Stimulated activated CD4-positive, alpha-beta T cell treated with anti-CD3 and anti-CD28 coated beads, Interleukin-15, amount 100 ng/mL, for 48 hours (primary cell): ENCODE measurements around the gene ART5.
"Not testable (repeated sequence)": the region's sequence is repeated elsewhere in the genome, so short reads cannot be mapped to it uniquely, and the experiment has no call there.

Experiments
- DNase-seq, 2 donors: peaks; one replicate each; pipeline ENCODE4 v3.0.0-alpha.2; 2020; ENCODE audit warnings: low read depth in 2 of 2

The ART5 gene

DNA sequence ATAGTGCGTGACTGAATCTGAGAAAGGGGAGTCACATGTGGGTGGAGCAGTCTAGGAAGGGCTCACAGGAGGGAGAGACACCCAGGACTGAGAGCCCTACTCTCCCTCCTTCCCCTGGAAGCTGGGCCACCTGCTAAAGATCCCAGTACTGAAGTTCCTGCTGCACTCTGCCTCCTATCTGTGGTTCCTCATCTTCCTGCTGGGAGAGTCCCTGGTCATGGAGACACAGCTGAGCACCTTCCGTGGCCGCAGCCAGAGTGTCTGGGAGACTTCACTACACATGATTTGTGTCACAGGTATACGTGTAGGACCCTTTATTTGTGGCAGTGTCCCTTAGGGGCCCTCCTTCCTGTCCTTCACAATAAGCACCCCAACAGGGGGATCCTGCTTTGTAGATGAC lies 19.3 kb downstream of the ART5 start:
- DNase-seq: no peak

DNA sequence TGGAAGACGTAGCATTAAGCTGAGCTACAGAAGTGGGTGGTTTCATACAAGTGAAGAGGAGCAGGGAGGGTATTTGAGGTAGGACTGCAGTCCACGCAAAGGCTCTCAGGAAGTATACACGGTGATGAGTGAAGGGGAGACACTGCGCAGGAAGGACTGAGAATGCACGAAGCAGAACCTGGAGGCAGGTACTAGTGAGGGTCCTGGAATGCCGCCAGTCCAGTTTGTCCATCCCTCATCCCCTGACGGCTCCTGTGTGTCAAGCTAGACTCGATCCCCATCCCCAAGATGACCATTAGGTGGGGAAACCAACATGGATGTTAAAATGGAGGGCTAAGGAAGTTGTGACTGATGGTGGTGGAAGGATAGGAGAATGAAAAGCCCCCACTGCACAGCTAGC lies 23.8 kb downstream of the ART5 start:
- no peak for DNase-seq

DNA sequence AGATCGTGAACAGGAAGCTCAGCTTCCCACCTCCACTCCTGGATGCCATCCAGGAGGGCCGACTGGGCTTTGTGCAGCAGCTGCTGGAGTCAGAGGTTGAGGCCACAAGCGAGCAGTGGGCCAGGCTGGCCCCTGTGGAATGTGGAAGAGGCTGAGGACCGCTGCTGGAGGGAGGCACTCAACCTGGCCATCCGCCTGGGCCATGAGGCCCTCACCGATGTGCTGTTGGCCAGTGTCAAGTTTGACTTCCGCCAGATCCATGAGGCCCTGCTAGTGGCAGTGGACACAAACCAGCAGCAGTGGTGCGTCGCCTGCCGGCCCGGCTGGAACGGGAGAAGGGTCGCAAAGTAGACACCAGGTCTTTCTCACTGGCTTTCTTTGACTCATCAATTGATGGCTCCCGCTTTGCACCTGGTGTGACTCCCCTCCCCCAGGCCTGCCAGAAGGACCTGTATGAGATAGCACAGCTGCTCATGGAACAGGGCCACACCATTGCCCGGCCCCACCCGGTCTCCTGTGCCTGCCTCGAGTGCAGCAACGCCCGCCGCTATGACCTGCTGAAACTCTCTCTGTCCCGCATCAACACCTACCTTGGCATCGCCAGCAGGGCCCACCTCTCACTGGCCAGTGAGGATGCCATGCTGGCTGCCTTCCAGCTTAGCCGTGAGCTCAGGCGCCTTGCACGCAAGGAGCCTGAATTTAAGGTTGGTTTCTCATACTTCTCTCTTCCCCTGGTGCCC lies 24.9 kb downstream of the ART5 start:
- no peak for DNase-seq

DNA sequence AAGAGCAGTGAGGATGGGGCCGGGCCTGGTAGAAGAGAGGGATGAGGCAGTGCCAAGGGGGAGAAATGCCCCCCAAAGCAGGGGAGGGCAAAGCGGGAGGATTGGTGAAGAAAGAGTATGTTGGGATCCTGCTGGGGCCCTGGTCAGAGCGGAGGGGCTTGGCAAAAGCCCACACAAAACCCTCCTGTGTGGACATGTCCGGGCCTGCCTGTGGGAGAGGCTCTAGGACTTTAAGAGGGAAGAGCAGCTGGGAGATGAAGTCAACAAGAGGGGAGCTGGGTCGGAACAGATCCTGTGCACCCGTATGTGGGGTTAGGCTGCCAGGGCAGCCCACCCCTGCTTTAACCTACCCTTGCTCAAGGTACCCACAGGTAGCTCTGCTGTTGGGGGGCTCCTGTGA lies 25.8 kb downstream of the ART5 start:
- DNase-seq: no peak

DNA sequence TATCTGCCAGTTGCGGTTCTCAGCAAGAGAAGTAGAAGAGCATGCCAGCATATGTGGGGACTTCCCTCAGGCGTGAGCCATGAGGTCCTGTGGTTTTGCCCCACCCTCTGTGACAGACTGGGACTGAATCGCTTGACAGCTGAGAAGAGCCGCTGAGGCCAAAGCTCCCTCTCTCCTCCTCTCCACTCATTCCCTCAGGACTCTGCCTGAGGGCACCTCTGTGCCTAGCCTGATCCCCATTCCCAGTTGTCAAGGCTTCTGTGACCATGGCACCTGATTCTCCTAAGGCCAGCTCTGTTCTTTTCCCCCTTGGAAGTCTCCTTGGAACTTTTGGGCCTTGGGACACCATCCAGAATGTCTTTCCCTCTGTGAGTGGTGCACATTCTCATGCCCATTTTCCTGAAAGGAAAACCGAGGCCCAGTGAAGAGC lies 27.0 kb downstream of the ART5 start:
- DNase-seq: peak; percentile 46 to 47

DNA sequence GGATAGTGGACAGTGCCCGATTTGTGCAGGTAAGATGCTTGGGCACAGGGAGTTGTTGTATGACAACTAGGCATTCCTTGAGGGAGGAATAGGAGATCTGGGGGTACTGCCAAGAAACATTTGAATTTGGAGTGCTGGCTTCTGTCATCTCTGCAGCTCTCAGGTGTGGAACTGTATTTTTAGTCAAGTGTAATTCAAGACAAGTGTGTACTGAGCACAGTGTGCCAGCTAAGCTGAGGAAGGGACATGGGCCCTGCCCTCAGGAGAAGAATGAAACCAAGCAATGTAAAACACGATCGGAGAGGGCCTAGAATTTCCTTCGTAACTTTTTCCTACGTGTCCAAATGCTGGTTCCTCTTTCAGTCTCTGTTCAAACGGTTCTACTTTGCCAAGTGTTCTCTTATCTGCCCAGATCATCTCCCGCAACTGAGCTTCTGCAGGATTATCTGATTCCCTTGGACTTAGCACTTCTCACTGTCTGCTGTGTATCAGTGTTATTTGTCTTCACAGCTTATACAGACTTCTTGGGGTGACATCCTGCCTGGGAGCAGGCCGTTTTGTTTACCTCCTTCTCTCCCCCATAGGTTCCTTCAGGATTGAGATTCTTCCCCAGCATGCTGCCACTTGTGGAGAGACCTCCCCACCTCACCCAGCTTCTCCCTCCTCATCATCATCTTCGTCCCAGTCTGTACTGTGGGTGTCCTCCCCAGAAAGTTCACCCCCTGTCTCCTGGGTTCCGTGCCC lies 27.6 kb downstream of the ART5 start:
- DNase-seq: no peak

DNA sequence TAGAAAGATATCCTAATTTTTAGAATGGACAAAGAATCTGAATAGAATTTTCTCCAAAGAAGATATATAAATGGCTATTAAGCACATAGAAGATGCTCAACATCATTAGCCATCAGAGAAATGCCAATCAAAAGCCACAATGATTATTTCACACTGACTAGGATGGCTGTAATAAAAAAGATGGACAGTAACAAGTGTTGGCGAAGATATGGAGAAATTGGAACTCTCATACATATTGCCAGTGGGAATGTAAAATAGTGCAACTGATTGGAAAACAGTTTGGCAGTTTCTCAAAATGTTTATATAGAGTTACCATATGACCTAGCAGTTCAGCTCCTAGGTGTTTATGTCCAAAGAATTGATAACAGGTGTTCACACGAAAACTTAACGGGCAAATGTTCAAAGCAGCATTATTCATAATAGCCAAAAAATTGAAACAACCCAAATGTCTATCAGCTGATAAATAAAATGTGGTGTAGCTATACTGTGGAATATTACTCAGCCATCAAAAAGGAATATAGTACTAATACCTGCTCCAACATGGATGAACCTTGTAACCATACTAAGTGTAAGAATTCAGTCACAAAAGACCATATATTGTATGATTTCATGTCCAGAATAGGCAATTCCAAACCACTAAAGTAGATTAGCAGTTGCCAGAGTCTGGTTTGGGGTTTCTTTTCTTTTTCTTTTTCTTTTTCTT lies 29.7 kb downstream of the ART5 start:
- no peak for DNase-seq

DNA sequence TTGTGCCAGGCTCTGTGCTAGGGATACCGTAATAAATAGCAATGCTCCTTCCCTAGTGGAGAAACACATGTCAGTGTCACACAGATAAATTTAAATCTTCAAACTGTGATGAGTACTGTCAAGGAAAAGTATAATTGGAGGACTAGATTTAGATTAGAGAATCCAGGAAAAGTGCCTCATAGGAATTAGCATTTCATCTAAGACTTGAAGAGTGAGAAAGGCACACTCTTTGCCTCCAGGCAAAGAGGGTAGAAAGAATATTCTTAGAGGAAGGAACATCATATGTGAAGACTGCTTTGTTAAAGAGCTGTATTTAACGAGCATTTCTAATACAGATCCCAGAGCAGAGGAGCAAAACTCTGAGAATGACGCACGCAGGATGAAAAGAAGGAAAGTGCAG lies 30.9 kb downstream of the ART5 start:
- no peak for DNase-seq

DNA sequence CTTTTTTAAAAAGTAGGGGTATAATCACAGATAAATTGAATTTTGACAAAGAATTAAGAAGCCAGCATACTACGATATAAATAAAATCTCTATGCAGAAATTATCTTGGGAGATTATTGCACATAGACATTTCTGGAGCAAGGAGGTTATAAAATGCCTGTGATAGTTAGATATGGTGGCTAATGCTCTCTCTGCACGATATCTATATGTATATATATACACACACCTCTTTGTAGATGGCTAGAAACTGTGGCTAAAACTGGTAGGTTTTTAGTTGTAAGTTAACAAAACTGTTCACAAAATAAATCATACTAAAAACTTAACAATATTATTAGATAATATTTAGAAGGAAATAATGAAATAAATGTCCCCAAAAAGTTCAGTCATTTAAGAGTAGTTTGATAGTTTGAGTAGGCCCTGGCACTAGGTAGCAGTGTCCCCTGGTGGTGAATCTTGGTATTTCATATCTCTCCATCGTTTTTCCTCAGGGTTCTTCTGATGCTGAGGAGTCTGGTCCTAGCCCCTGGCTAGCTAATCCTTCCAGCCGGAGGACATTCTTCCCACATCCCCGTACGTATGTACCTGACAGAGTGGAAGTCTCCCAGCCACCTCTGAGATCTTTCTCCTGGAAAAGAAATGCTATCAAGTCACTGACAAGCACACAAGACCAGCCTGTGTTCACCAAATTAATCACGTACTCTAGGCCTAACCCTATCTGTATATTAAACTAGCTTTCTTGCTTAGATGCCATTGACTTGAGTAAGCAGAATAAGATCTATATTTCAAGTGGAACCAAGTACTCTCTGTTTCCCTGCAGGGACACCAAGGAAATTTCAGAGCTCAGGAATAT lies 32.2 kb downstream of the ART5 start:
- DNase-seq: no peak

DNA sequence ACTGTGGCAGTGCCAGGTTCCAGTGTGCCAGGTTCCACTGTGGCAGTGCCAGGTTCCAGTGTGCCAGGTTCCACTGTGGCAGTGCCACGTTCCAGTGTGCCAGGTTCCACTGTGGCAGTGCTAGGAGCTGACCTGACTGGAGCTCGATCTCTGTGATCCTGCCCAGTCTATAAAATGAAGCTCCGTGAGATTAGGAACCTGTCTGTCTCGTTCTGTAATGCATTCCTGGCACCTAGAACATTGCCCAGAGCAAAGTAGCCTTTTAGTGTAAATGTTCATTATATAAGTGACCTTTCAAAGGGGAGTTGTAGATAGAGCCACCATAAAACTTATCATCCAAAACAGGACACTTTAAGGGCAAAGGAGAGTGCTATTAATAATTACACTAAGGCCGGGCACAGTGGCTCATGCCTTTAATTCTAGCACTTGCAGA lies 36.0 kb downstream of the ART5 start:
- no peak for DNase-seq

DNA sequence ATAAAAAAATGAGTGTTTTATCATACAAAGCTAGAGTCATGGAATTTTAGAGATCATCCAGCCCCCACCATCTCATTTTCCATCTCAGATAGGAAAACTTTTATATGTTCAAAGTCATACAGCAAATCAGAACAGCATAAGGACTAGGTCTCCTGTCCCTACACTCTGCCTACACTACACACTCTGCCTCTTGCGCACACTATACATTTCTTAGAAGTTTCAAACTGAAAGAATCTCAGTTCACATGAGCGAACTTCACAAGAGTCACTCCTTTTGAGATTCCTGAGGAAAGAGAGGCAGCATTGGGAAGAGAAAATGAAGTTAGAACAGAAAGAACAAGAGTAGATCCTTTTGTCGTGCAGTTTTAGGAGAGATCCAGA lies 36.5 kb downstream of the ART5 start:
- DNase-seq: no peak

DNA sequence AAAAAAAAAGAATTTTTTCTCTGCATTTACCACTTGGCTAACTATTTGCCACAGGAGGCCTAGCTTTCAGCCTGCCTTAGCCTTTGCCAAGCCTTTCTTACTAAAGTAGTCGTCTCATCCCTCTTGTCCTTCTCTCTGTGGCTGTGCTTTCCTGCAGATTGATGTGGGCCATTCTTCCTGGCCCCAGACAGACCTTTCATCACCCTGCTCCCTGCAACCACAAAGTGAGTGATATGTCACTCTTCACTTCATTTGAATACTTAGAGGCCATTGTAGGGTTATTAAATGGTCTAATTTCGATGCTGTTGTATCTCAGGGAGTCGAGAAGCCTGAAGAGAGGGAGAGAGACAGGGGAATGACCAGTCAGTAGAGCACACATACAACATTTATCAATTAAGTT lies 37.6 kb downstream of the ART5 start:
- no peak for DNase-seq

DNA sequence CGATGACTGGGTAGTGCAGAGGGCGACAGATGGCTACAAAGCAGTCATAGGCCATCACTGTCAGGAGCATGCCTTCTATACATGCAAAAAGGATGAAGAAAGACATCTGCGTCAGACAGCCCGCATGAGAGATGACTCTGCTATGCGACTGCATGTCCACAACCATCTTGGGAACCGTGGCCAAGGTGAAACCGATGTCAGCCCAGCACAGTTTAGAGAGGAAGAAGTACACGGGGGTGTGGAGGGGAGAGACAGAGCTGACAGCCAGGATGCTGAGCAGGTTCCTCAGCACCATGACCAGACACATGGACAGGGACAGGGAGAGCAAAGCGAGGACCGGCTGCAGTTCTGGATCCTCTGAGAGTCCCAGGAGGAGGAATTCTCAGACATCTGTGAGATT lies 41.6 kb downstream of the ART5 start:
- DNase-seq: not testable (repeated sequence)

DNA sequence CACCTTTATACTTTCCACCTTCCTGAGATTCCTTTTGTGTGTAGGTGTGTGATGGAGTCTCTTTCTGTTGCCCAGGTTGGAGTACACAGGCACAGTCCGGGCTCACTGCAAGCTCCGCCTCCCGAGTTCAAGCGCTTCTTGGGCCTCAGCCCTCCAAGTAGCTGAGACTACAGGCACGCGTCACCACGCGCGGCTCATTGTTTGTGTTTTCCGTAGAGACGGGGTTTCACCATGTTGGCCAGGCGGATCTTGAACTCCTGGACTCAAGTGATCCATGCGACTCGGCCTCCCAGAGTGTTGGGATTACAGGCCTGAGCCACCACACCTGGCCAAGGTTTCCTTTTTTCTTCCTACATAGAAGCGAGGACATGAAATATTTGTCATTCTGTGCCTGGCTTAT lies 44.0 kb downstream of the ART5 start:
- not testable (repeated sequence) for DNase-seq

DNA sequence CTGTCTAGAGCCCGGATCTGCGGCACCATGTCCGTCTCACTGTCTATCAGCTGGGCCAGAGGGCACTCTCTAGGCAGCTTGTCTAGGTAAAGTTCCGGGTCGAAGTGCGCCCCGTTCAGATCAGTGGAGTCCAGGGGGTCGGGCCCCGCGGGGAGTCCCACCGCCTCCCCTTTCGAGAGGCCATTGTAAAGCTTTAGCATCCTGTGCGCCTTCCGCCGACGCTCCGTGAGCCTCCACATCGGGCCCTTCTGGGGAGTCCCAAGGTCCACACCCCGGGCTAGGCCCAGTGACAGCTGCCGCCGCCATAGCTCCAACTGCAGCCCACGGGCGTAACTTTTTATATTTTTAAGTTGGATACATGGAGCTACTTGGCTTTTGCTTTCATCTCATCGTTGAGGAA lies 50.5 kb downstream of the ART5 start:
- not testable (repeated sequence) for DNase-seq

DNA sequence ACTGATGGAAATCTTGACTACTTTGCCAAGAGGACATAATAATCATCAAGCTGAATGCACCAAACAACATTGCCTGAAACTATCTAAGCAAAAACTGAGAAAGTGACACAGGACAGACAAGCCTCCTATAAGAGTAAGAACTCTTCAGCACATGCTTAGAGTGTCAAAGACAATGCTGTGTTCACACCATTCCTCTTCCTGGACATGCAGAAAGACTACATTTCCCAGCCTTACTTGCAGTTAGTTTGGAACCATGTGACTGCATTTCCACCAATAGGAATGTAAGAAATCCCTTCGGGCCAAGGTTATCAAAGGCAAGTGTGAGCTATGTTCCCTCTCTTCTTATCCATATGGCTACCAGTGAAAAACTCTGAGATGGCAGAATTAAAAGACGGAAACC lies 51.6 kb downstream of the ART5 start:
- DNase-seq: not testable (repeated sequence)

DNA sequence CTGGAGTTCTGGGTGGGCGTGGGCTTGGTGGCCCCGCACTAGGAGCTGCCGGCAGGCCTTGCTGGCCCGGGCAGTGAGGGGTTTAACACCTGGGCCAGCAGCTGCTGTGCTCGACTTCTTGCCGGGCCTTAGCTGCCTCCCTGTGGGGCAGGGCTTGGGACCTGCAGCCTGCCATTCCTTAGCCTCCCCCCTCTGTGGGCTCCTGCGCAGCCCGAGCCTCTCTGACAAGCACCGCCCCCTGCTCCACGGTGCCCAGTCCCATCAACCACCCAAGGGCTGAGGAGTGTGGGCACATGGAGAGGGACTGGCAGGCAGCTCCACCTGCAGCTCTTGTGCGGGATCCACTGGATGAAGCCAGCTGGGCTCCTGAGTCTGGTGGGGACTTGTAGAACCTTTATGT lies 53.0 kb downstream of the ART5 start:
- DNase-seq: not testable (repeated sequence)
